Activated CD8-positive, alpha-beta T cell treated with anti-CD3 and anti-CD28 coated beads for 36 hours (primary cell): Measurements from ENCODE around the gene TNFRSF11A. TPM values are rescaled to one million over a fixed set of nuclear protein-coding genes. Genes with fewer than 3 reads are reported as not detected.

Experiments
- ATAC-seq: fragments of 200-7000 bp; cut with Tn5 transposase; one replicate; pipeline ENCODE4 v1.10.0; 2021; ENCODE audit warnings: mild to moderate bottlenecking, moderate library complexity
- CTCF ChIA-PET: fragments of 350-600 bp; sonication (Branson Sonifier 250); formaldehyde crosslinking; loops from one replicate; lab custom pipeline; 2021; ENCODE audit warnings: antibody characterized with exemption; lab: Charles Lee
- POLR2A ChIA-PET: fragments of 350-600 bp; sonication (Branson Sonifier 250); formaldehyde crosslinking; loops from one replicate; lab custom pipeline; 2021; ENCODE audit warnings: antibody characterized with exemption; lab: Charles Lee
- DNase-seq: peaks from one replicate; pipeline ENCODE4 v3.0.0-alpha.2; 2020
- H3K27ac Mint-ChIP-seq: one replicate; pipeline ENCODE4 v1.8.0; 2021; ENCODE audit warnings: mild to moderate bottlenecking, mixed read lengths
- H3K27me3 Mint-ChIP-seq: one replicate; pipeline ENCODE4 v1.8.0; 2021; ENCODE audit warnings: mixed read lengths
- H3K36me3 Mint-ChIP-seq: one replicate; pipeline ENCODE4 v1.8.0; 2021; ENCODE audit warnings: low read depth, mixed read lengths
- H3K4me1 Mint-ChIP-seq: one replicate; pipeline ENCODE4 v1.8.0; 2021; ENCODE audit warnings: low read depth, mixed read lengths
- H3K4me3 Mint-ChIP-seq: one replicate; pipeline ENCODE4 v1.8.0; 2021; ENCODE audit warnings: mild to moderate bottlenecking, moderate library complexity, mixed read lengths
- H3K9me3 Mint-ChIP-seq: one replicate; pipeline ENCODE4 v1.8.0; 2021; ENCODE audit warnings: mixed read lengths
- intact Hi-C: fragments of 100-400 bp; cut with micrococcal nuclease; formaldehyde crosslinking; loops from one replicate; pipeline ENCODE4 v1.10.0; 2022
- total RNA-seq, 2 experiments: library from RNA; stranded (reverse); gene quantifications; one replicate each; pipeline ENCODE4 v1.2.3, GENCODE V29; 2021
- TF ChIP-seq, protein P1 (sequence below): fragments of 200-600 bp; IDR thresholded peaks from one replicate; pipeline ENCODE4 v1.8.0; 2022; ENCODE audit warnings: antibody characterized with exemption, mild to moderate bottlenecking

TNFRSF11A gene
- total RNA-seq, 2 experiments from 2014 or later: 7.3 to 8.0 TPM

DNA sequence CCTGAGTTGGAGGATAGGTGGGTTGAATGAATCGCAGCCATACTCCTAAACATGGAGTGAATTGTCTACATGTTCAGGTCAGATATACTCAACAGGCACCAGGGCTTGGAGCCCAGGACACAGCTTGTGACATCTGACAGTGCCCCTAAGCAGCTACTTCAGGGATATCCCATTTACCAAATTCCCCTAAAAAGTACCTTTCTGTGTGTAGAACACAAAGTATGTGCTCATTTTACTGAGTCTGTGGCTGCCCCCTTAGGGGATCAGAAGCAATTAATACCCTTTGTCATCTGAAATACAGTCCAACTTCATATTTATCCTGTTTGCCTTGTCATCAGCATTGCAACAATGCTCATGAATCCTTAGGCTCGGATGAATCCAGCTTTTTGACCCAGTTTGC, 20.8 kb downstream of the TNFRSF11A start:
- Mint-ChIP-seq H3K27me3 (peaks cover 14% of the 10 kb centered on the region), H3K9me3 (no peaks in the 10 kb centered on the region), H3K36me3 (no peaks in the 10 kb centered on the region), H3K4me3 (no peak overlapping the region), H3K4me1 (no peaks in the 10 kb centered on the region), H3K27ac (no peak overlapping the region)
- TF ChIP-seq, protein P1, sequence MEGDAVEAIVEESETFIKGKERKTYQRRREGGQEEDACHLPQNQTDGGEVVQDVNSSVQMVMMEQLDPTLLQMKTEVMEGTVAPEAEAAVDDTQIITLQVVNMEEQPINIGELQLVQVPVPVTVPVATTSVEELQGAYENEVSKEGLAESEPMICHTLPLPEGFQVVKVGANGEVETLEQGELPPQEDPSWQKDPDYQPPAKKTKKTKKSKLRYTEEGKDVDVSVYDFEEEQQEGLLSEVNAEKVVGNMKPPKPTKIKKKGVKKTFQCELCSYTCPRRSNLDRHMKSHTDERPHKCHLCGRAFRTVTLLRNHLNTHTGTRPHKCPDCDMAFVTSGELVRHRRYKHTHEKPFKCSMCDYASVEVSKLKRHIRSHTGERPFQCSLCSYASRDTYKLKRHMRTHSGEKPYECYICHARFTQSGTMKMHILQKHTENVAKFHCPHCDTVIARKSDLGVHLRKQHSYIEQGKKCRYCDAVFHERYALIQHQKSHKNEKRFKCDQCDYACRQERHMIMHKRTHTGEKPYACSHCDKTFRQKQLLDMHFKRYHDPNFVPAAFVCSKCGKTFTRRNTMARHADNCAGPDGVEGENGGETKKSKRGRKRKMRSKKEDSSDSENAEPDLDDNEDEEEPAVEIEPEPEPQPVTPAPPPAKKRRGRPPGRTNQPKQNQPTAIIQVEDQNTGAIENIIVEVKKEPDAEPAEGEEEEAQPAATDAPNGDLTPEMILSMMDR: no peak
- intact Hi-C loops: no loop called here
- ChIA-PET POLR2A (interaction anchor here (1.0 kb wide), 1 partner anchor 14 kb away, joined by 4 read pairs; no protein-coding TSS in a partner anchor), CTCF (interaction anchor here (1.6 kb wide), 1 partner anchor 75 kb away, joined by 3 read pairs; no protein-coding TSS in a partner anchor)
- no peak for DNase-seq
- no peak for ATAC-seq

- no peak for DNase-seq
- ATAC-seq: no peak
- no peaks in the 10 kb centered on the region for H3K4me1 Mint-ChIP-seq
- peaks cover 10% of the 10 kb centered on the region for H3K27me3 Mint-ChIP-seq
- POLR2A ChIA-PET: interaction anchor here (1.0 kb wide), 2 partner anchors 13 to 15 kb away, joined by 3 to 4 read pairs; no protein-coding TSS in a partner anchor
- TF ChIP-seq, protein P1: no peak
- H3K36me3 Mint-ChIP-seq: no peaks in the 10 kb centered on the region
- CTCF ChIA-PET: interaction anchor here (1.6 kb wide), 1 partner anchor 75 kb away, joined by 3 read pairs; no protein-coding TSS in a partner anchor
- no peaks in the 10 kb centered on the region for H3K9me3 Mint-ChIP-seq
- H3K4me3 Mint-ChIP-seq: no peak overlapping the region
- intact Hi-C loops: no loop called here
- no peak overlapping the region for H3K27ac Mint-ChIP-seq
Observed at GRCh38 chr18:62346333-62347088, 21.4 kb downstream of the TNFRSF11A start.

- ATAC-seq (no peak), DNase-seq (no peak)
- H3K9me3 Mint-ChIP-seq: no peaks in the 10 kb centered on the region
- no peak overlapping the region for H3K4me3 Mint-ChIP-seq
- intact Hi-C loops: no loop called here
- no peak overlapping the region for H3K27ac Mint-ChIP-seq
- H3K36me3 Mint-ChIP-seq: no peaks in the 10 kb centered on the region
- POLR2A ChIA-PET: interaction anchor here (1.0 kb wide), 1 partner anchor 13 kb away, joined by 3 read pairs; no protein-coding TSS in a partner anchor
- TF ChIP-seq, protein P1: no peak
- CTCF ChIA-PET: no interaction called here
- peaks cover 9% of the 10 kb centered on the region for H3K27me3 Mint-ChIP-seq
- no peaks in the 10 kb centered on the region for H3K4me1 Mint-ChIP-seq
Observed at GRCh38 chr18:62347089-62347506, 22.0 kb downstream of the TNFRSF11A start.

DNA sequence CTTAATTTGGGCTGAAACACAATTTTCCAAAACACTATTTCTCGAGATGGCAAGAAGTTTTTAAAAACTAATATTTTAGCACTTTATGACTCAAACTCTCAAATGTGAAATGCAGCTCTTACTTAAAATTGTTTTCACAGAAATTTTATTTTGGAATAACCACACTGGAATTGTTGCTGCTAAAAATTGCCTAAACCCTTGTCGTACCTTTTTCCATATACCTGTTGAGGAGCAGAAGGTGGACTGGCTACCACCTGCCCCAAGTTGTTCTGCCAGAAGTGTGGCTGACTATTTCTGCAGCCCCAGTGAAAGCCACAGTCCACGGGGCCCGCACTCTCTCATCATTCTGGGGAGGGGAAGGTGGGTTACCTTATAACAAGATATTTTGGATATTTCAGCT, 23.4 kb downstream of the TNFRSF11A start:
- Mint-ChIP-seq H3K36me3 (no peaks in the 10 kb centered on the region), H3K4me1 (no peaks in the 10 kb centered on the region), H3K27me3 (peaks cover 8% of the 10 kb centered on the region), H3K4me3 (no peak overlapping the region), H3K27ac (no peak overlapping the region), H3K9me3 (no peaks in the 10 kb centered on the region)
- CTCF ChIA-PET: no interaction called here
- no peak for ATAC-seq
- DNase-seq: no peak
- intact Hi-C loops: no loop called here
- TF ChIP-seq, protein P1: no peak
- POLR2A ChIA-PET: no interaction called here

- ChIA-PET CTCF (interaction anchor here (2.1 kb wide), 1 partner anchor 13 kb away, joined by 4 read pairs; no protein-coding TSS in a partner anchor), POLR2A (interaction anchor here (1.1 kb wide), 1 partner anchor 14 kb away, joined by 3 read pairs; no protein-coding TSS in a partner anchor)
- H3K27ac Mint-ChIP-seq: no peak overlapping the region
- DNase-seq (no peak), ATAC-seq (no peak)
- TF ChIP-seq, protein P1: no peak
- intact Hi-C loops: no loop called here
- no peaks in the 10 kb centered on the region for H3K4me1 Mint-ChIP-seq
- peaks cover under 1% of the 10 kb centered on the region for H3K27me3 Mint-ChIP-seq
- H3K4me3 Mint-ChIP-seq: no peak overlapping the region
- no peaks in the 10 kb centered on the region for H3K9me3 Mint-ChIP-seq
- H3K36me3 Mint-ChIP-seq: no peaks in the 10 kb centered on the region
Observed at GRCh38 chr18:62353170-62353569, 28.1 kb downstream of the TNFRSF11A start.
